Stimulated activated CD8-positive, alpha-beta memory T cell treated with anti-CD3 and anti-CD28 coated beads, Interleukin-7, amount 100 ng/mL, for 1 hour (primary cell): ENCODE results near the gene FARS2.

ENCODE experiments used
- DNase-seq, 2 donors: peaks; one replicate each; pipeline ENCODE4 v3.0.0-alpha.2; 2020; ENCODE audit warnings: low read depth in 2 of 2

The FARS2 gene

DNA sequence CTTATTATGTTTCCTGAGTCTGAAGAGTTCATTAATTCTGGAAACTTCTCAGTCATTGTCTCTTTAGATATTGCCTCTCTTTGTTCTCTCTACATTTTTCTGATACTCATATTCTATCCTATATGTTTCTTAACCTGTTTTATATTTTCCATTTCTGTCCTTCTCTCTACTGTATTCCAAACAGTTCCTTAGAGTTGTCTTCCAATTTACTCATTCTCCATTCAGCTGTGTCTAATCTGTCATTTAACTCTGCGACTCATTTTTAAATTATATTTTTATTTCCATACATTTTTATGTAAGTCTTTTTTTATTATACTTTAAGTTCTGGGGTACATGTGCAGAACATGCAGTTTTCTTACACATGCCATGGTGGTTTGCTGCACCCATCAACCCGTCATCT, 493.6 kb downstream of the FARS2 start:
- no peak for DNase-seq

DNA sequence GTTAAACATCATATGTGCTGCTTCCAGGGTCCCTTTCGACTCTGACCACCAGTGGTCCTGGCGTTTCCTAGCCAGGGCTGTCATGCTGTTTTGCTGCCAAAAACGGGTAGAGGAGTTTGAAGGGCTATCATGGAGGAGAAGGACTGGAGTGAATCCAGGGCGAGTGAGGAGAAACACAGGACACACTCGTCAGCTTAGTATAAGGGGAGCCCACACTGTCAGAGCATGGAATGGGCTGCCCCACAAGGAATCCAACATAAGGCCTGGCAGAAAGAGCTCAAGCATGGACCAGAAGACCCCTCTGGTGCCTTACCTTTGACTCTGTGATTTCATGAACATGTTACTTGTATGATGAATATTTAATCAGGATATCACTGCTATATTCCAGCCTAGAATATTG, 498.3 kb downstream of the FARS2 start:
- no peak for DNase-seq

DNA sequence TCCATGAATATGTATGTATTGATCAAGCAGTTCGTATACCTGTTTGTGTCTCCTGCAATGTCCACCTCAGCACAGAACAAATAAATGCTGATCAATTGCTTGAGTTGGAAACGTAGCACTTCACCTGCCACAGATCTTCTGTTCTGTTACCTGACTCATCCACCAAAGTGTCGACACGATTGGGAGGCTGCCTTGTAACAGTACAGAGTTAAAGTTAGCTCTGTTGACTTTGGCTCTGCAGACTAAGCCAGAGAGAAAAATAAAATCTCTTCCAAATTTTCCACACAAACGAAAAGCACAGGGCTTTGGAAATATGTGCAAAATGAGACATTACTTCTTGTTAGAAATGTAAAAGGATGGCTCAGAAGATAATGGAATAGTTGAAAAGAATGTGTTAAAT, 500.1 kb downstream of the FARS2 start:
- DNase-seq = no peak

DNA sequence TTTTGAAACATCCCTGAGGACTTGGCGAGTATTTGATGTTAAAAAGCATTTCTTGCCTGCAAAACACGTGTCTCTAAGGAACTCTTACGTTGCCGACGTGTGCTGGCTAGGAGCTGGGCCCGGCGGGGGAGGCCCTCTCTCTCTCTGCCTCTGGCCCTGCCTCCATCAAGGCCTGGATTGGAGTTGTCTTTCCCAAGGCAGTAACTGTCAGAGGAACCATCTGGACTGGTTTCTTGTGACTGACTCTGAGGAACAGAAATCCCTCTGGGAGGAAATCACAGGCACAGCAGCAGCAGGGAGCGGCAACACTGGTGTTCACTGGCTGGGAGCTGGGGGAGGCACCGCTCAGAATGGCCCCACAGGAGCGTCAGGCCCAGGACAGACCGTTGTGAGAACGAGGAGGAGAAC, 501.3 kb downstream of the FARS2 start:
- no peak for DNase-seq

DNA sequence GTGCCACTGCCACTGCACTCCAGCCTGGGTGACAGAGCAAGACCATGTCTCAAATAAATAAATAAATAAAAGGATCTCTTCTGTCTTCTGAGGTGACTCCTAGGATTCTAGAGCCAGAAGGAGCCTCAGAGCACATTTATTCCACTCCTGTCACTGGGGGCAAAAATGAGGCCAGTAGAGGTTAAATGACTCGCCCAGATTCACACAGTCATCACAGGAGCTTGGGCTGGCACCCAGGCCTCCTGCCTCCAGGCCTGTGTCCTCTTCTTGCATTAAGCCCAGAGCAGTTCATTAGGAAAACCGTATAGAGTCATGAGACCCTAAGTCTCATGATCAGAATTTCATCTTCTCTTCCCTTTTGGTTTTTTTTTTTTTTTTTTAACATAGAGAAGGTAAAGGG, 502.1 kb downstream of the FARS2 start:
- DNase-seq = no peak

DNA sequence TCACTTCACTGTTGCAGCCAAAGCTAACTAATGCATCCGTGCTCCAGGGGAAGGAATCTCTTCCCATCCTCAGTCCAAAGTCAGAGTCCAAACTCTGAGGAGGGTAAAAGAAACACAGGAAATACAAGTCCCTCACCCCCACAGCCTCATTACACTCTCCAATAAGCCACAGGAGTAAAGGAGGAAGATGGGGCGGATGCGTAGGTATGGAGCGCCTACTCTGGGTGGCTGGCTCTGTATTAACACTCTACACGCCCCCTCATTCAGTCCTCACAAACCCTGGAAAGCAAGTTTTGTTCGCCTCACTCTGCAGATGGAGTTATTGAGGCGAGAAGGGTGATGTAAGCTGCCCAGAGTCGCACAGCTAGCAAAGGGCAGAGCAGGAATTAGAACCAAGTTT, 502.6 kb downstream of the FARS2 start:
- DNase-seq = no peak

DNA sequence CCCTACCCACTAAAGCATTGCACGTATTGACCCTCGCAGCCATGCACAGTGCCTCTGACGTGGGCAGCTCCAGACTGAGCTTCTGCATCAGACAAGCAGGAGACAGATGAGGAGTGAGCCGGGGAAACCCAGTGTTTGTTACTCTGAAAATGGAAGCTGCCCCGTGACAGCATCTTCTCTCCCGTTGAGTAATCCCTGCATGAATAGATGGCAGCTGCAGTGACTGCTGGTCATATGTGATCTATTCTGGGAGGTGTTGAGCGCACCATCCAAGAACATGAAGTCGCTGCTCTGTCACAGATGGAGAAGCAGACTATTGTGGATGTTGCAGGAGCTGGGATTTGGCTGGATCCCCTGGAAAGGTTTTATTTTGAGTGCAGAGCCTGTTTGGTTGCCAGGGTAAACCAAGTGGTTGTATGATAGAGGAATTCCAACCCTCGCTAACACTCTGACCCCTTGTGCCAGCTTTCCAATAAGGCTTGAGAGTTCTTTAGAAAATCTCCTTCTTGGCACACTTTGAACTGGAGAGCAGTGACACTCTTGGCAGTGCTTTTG, 503.2 kb downstream of the FARS2 start:
- no peak for DNase-seq

DNA sequence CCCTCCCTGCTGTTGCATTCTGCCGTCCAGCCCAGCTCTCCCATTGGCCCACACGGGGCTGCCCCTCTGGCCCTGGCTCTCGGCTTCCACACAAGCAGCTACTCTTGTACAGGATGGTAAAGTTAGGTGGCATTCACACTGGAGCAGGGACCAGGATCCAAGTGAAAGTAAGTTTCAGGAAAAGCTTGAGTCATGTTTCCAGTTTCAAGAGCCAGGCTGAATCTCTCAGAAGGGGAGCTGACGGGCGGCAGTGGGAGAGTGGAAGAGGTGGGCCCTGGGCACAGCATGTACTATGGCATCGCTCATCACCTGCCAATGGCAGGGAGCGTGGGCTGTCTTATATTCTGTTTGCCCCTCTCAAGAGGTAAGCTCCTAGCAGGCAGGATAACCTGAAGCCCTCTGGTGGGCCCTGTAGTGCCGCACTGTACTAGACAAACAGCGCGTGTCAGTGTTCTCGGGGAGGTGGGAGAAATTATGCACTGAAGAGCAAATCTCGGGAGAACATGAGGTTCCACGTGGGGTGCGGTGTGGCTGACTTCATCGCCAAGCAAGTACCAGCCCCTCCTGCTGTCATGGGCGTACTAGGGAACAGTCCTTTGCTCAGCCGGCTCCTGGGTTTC, 503.9 kb downstream of the FARS2 start:
- DNase-seq = no peak

DNA sequence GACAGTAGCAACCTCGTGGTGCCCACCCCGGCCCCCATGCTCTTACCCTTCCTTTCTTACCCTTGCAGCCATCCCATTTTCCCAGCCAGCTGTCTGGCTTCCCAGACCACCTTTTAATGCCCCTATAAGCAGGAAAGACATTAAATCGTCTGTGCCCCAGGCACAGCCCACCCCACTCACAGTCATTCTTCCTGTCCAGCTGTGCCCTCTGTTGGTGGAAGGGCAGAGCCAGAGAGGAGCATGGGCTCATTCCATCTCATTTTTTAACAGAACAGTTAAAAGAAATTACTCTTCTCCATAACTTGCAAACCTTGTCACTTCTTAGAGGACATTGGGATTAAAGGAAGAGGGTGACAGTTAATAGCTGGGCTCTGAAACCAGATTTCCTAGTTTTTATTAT, 504.9 kb downstream of the FARS2 start:
- DNase-seq = no peak

DNA sequence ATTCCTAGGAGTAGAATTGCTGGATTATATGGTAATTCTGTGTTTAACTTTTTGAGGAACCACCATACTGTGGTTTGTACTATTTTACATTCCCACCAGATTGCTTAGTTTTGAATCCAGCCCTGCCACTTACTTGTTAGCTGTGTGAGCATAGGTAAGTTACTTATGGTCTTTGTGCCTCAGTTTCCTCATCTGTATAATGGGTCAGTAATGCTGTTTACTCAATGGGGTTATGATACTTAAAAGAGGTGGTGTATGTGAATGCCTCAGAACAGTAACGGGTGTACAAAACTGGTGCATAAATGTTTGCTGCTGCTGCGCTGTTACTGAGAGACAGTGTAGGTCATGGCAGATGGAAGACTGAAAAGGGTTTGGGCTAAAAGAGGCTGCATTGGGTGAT, 506.2 kb downstream of the FARS2 start:
- no peak for DNase-seq

DNA sequence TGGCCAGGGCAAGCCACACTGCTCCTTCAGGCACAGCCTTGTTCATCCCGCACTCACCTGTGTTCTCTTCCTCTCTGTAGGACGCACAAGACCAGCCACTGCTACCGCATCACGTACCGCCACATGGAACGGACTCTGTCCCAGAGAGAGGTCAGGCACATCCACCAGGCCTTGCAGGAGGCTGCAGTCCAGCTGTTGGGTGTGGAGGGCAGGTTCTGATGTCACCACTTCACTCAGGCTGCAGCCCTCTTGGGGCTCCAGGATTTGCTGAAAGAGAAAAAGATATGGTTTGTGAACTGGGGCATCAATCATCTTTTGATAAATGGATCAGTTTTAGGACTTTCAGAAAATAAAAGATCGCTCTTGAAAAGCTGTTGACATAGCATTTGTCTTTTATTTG, 509.9 kb downstream of the FARS2 start:
- no peak for DNase-seq

DNA sequence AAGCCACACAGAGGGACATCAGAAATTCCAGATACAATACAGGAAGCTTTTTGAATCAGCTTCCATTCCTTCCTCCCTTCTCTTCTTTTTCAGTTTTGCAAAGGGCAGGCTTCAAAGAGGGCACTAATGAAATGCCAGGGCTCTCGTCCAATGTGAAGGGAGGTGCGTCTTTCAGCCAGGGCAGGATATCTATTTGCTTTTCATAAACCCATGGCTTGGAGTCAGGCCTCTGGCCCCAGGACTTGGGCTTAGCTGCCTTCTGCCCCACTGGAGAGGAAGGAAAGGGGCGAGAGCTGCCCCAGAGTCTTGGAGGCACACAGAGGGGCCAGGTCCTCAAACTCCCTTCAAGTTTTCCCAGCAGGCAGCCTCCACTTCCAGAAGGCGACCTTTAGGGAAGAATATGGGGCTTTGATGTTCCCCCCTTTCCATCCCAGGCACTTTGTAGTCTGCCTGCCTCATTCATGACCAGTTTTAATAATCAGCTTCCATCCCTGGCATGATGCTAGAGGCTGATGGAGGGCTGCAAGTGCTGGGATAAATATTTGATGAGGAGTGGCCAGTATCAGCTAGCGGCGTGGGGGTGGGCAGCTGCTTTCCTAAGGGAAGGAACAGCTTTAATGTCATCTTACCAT, 510.6 kb downstream of the FARS2 start:
- no peak for DNase-seq

DNA sequence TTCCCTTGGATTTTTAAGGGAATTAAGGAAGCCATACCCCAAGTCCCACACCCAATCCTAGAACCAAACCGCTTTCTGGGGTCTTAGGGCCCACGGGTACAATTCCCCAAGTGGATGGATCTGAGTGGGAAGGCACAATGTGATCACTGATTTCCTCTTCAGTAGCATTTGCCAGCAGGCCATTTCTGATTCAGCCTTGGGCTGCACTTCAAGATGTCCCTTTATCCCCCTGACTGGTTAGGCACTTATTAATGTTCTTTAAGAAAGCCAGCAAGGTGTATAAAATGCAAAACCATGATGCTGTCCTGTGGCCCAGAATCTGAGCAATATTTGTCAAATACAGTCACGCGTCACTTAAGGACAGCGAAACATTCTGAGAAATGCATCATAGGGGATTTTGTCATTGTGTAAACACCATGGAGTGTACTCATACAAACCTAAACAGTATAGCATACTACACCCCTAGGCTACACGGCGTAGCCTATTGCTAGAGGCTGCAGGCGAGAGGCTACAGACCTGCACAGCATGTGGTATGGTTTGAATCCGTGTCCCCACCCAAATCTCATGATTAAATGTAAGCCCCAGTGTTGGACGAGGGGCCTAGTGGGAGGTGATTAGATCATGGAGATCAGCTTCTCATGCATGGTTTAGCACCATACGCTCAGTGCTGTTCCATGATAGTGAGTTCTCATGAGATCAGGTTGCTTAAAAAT, 511.3 kb downstream of the FARS2 start:
- no peak for DNase-seq

DNA sequence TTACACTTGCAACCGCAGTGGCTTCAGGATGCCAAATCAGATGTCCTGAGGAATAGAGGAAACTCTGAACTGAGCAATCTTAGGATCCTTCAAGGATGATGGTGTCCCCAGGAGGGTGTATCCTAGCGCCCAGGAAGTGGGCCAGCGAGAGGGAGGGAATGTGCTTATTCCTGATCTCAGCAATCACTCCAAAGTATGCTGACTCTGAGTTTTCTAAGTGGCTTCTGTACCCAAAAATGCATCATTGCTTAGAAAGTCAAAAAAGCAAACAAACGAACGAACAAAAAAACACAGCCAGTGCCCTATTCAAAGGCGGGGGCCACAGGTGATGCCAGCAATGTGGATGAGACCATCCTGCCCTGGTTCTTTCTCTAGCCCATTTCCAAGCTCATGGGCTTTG, 514.8 kb downstream of the FARS2 start:
- no peak for DNase-seq

DNA sequence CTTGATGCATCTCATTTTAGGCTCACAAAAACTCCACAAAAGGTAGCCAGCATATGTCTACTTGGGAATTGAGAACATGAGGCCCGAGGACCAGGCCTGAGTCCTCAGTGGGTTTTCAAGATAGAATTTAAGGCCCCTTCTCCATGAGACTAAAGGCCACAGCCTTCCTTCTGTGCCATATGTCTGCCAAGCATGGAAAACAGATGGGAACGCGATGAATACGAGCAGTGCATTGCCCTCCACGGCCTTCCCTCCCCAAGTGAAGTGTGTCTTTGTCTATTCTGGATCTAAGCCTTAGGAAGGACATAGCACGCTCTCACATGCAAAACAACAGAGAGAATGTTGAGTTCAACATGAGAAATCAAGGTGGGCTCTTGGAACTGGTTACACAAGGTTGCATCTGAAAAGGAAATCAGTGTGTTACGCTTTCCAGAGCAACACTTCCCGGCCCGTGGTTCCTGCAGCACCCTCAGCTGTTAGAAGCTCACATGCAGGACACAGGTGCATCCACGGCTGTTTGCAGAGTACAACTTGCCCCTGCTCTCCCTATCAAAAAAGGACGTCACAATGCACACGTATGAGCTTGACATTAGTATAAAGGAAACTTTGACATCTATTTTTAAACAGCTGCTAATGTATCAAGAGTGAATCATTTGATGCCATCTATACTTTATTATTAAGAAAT, 515.5 kb downstream of the FARS2 start:
- DNase-seq = no peak

DNA sequence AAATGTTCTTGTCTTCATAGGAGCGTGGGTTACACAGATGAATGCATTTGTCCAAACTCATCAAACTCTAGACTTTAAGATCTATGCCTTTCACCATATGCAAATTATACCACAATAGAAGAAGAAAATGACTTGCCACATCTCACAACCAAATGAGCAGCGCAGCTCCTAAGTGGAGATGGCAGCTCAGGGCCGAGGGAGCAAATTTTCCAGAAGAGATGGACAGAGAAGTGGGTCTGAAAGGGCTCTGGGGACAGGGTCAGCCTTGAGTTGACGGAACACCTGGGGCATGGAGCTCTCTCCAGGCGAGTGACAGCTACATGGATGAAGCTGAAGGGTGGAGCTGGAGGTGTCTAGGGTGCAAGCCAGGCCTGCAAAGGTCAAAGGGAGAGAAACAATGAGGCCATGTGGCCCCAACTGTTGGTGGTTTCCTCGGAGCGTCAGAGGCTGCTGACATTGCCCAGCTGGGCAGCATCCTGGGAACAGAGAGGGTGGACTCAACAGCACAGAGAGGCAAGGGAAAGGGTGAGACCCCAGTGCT, 517.1 kb downstream of the FARS2 start:
- no peak for DNase-seq

DNA sequence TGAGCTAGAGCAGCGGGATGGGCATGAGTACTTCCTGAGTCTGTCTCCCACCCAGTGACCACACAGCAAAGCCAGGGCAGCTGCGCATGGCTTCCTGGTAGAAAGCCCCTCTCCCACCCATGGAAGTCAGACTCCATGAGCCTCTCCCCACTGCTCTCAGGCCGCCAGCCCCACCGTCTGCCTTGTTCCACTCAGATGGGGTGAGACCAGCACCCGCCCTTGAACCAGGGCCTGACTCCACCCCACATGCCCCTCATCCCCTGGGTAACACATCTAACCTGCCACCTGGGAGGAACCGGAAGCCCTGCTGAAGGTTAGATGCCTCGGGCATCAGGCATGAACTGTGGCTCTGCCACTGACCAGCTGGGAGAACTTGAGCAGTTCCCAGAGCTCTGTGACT, 517.6 kb downstream of the FARS2 start:
- DNase-seq = no peak

DNA sequence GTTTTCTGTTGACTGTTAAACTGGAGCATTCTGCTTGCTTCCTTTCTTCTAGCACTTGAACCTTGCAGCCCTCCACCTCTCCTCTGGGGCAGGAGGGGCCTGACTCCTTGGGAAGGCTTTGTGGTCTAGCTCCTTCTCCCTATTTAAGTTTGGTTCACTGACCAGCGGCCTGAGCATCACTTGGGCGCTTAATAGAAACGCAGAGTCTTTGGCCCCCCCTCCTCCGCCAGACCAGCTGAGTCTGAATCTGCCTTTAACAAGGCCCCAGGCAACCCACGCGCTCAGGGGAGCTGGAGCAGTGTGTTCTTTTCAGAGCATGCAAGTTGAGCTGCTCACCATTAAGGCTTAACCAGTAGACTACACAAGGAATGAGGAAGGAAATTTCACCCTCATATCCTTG, 519.7 kb downstream of the FARS2 start:
- no peak for DNase-seq

DNA sequence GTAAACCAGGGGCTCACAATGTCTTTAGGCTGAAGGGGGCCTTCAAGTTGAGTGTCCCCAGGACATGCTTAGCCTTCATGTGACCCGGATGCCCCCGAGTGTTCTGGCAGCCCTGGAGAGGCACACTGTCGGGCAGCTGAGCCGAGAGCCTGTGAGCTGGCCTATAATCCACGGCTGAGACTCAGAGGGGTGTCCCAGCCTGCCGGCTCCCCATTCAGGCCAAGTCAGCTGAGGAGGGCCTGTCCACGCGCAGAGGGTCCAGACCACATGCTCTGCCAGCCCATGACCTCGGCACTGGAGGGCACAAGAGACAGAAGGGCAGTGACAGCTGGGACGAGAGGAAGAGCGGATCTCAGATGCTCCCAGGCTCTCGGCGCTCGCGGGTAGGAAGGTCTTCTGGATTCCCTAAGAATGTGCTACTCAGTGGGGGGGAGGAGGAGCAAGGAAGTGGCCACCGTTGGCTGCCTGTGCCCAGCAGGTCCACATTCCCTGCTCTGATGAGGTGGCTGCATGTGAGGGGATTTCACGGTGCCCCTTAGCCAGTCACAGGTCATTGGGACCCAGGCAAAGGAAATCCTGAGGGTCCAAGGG, 520.7 kb downstream of the FARS2 start:
- DNase-seq = no peak

DNA sequence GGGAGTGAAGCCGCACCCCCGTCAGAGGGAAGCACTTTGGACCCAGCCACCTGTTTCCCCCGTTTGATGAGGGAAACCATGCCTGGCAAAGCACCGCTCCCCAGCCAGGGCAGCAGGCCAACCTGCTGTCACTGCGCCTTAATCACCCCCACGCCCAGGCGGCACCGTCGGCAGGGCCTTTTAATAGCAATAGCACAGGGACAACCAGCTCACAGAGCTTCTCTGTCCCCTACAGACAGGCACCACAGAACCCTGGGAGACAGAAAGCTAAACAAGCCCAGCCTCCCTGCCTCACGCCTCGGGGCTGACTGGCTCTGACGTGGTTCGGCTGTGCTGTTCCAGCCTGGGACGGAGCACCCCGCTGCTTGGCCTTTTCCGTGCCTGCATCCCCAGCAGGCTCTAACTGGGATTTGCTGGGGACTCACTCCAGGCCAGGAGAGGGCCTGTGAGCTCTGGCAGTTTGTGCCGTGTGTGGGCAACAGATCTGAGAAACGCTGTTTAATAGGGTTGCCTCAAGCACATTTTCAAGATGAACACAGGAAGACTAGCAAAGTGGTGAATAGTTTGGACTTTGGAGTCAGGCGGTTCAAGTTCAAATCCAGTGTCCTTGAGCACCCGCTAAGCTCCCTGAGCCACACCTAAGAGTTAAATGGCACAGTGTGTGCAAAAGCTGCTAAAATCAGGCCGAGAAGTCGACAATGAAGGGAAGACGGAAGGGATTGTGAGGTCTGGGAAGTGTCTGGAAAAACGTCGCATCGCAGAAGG, 521.7 kb downstream of the FARS2 start:
- no peak for DNase-seq

DNA sequence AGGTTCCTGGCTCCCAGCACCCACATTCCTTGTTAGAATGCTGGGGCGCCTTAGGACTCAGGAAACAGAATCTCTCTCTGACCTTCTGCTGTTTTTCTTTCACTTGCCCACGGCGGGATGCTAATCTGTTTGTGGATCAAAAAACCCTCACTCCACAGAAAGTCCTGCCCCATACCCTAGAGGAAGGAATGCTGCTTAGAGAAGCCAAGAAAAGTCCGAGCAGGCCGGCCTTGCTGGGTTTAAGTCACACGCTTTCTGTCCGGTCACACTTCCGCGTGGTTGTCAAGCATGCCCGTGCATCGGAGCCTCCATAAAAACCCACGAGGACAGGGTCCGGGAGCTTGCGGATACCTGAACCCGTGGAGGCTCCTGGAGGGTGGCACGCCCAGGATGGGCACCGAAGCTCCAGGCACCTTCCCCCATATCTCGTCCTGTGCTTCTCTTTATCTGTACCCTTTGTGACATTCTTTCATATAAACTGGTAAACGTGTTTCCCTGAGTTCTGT, 522.3 kb downstream of the FARS2 start:
- no peak for DNase-seq
